Measurements from ENCODE around the gene RPRD1A.
"Not testable (repeated sequence)": the region's sequence is repeated elsewhere in the genome, so short reads cannot be mapped to it uniquely, and the experiment has no call there.

RPRD1A gene

DNA sequence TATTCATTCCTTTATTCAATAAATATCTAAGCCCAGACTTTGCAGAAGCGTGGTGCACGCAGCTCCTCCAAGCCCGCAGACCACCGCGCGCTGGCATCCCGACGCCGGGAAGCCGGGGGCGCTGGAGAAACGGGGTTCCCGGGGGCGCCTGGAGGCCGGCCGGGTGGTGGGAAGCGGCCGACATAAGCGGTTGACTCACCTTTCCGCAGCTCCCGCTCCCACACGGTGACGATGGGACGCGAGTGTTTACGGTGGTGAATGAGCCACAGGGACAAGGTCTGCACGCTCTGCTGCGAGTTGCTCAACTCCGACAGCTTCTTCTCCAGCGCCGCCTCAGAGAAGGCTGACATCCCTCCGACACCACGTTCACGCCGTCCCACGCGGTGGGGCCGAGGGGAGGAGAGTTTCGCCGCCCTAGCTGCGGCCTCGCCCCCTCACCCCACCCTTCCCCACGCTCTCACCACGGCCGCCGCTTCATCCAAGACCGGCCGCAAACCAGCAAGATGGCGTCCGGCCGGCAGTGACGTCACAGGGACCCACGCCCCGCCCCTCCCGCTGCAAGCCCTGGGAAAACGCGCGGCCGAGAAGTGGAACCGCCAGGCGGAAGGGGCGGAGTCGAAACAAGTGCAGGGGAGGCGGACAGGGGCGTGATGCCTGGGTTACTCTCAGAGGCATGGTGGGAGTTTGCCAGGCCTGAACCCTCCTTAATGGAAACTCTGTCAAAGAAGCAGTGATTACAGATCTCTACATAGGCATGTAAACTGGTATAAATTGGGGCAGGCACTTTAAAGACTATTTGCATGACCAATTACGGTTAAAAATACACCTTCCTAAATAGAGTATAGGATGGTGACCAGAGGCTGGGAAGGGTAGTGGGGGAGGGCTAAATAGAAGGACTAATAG is at the start of gene RPRD1A:
TSS of gene RPRD1A (minus strand) at position 505 of the 903 bp plus-strand sequence. CDS start at position 350, 155 bp downstream.
- peak; percentile 97 for DNase-seq

- not testable (repeated sequence) for DNase-seq
Measured at GRCh38 chr18:36116771-36117170, 49.4 kb upstream of the RPRD1A start.

DNA sequence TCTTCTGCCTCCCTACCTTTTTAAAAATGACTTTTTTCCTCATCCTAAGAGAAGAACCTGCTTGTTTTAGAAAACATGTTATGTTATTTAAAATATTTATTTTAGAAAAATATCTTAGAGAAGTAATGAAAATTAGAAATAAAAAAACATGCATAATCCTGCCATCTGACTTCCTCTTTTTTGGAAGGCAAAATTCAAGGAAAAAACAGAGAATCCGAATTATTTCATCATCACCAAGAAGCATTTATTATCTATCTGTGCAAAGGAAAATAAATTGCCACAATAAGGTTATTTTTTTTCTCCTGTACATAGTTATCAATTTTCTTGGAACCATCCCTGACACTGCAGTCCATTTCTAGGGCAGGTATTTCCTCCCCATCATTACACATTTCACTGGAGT is 47.4 kb upstream of the RPRD1A start:
- DNase-seq = no peak

DNA sequence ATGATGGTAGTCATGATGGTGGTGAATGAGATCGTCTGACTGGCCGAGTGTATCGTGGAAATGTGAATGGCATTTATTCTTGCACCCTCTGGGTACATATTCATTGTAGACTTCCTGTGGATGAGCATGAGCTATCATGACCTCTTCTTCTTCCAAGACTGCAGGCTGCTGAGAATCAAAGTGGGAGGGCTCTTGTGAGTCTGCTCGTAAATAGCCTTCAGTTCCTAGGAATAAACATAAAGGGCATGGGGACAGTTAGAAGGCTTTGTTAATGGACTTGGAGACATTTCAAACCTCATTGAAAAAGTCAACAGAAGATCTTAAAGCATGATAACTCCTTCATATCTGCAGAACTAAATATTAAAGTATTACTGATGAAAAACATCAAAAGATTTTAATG is 46.9 kb upstream of the RPRD1A start:
- DNase-seq = no peak

DNA sequence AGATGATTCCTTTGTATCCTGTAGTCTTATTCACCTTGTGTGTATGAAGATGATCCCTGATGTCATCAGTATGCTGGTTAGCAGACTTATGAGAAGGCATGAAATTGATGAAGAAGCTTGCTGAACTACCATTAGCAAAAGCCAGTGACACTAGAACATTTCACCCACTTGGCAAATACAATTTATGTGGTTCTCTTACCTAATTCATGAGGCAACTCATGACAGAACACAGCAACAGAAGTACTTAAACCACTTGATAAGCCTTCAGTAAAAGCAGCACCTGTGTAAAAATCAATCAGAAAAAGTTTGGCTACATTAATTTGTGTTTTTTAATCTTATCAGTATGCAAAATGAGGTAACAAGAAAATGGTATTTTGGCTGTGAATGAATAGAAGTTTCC is 44.9 kb upstream of the RPRD1A start:
- DNase-seq = no peak

DNA sequence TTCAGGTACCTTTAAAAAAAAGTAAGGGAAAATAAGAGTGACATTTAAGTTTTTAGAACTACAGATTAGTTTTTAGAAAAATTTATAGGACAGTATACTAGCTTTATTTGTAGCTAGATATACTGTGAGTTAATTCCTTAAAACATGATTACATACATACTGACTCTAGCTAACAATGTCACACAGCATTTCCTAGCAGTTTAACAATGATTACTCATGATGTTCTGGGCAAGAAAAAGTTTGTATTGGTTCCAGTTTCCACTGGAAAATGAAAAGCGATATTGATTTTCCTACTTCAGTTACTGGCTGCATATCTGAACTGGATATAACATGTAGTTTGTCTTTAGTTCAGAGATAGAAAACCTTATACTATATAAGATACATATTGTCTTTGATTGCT is 42.4 kb upstream of the RPRD1A start:
- no peak for DNase-seq

DNA sequence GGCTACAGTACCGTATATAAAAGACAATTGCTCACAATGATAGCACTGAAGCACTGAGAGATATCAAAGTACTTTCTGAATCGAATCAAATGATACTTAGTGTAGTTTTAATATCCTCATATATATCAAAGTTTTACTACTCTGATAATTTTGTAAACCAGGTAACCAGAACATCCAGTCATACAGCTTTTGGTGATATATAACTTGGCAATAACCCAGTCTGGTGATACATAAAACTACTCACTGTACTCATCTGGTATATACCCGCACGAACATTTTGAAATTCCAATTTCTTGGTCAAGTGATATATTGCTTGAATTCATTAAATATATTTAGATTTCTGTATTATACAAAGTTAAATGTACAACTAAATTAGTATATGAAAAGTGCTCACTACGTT is 41.2 kb upstream of the RPRD1A start:
- no peak for DNase-seq

GRCh38 chr18:36108196-36108595 is 40.8 kb upstream of the RPRD1A start:
- no peak for DNase-seq

DNA sequence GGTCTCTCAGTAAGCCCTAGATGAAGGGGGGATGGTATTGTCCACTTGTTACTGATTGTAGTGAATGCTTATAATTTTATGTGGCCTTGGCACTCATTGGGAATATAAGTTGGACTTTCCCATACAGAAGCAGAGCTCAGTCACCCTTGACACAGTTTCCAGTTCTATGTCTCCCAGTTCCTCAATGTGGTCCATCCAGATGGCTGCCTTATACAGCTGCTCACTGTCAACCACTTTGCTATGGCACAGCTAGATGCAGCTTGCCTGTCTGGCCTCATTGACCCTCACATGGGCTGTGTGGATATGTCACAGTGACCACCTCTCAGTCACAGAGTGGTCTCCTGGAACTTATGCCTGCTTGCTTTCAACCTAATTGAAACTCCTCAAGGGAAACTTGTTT is 40.1 kb upstream of the RPRD1A start:
- DNase-seq = no peak

- DNase-seq = no peak
Measured at GRCh38 chr18:36104749-36105148, 37.4 kb upstream of the RPRD1A start.

GRCh38 chr18:36101943-36102342 is 34.6 kb upstream of the RPRD1A start:
- no peak for DNase-seq

DNA sequence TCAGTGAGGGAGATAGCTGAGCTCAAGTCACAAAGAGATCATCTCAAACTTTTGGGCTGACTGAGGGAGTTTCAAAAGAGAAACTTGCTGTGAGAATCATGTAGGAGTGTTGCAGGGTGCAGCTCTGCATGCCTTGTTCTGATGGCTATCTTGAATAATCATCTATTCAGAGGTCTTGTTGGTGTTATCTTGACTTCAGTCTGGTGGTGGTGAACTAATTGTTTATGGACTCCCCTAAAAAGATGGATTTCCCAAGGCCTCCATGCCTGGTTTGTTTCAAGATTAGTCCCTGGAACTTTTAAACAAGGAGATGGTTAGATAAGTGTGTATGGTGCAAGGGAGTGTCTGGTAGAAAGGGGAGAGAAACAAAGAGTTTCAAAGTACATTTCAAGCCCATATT is 32.0 kb upstream of the RPRD1A start:
- no peak for DNase-seq

- no peak for DNase-seq
Measured at GRCh38 chr18:36096955-36097354, 29.6 kb upstream of the RPRD1A start.

DNA sequence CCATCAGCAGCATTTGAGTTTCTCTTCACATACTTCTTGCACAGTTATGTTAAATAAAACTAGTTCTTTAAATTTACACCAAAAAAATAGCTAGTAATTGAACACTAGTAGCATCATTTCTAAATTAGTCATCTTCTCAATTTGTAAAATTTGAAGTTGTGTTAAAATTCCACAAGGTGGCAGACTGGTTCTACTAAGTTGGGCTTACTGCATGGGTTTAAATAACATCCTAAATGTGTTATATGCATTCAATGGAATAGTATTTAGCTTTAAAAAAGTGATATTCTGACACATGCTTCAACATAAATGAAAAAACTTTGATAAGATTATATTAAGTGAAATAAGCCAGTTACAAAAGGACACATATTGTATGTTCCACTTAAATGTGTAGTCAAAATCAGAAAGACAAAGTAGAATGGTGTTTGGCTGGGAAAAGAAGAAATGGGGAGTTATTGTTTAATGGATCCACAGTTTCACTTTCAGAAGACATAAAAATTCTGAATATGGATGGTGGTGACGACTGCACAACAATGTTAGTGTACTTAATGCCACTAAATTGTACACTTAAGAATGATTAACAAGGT is 28.7 kb upstream of the RPRD1A start:
- peak; percentile 55 for DNase-seq

DNA sequence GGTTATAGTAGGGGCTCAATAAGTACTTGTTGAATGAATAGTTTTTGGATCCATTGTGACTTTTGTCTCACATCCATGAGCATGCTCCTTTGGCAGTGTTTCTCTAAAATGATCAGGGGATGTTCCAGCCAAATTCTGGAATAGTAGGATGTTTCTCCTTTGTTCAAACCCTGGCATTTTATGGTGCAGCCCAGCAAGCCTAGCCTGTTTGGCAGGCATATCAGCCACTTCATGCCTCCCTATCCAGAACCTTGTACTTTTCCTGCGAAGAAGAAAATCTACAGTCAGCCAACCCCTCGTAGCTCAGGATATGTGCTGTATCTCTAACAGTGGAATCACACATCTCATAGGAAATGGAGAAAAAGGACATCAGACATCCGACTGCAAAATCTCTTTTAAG is 27.1 kb upstream of the RPRD1A start:
- no peak for DNase-seq

GRCh38 chr18:36092116-36092515 is 24.8 kb upstream of the RPRD1A start:
- DNase-seq = not testable (repeated sequence)

DNA sequence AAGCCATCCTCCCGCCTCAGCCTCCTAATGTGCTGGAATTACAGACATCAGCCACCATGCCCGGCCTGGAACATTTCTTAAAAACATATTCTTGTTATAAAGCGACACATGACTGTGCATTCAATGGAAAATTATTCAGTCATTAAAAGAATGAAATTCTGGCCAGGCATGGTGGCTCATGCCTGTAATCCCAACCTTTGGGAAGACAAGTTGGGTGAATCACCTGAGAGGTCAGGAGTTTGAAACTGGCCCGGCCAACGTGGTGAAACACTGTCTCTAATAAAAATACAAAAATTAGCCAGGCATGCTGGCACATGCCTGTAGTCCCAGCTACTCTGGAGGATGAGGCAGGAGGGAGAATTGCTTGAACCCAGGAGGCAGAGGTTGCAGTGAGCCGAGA is 21.6 kb upstream of the RPRD1A start:
- DNase-seq = no peak

GRCh38 chr18:36088256-36088655 is 20.9 kb upstream of the RPRD1A start:
- no peak for DNase-seq

DNA sequence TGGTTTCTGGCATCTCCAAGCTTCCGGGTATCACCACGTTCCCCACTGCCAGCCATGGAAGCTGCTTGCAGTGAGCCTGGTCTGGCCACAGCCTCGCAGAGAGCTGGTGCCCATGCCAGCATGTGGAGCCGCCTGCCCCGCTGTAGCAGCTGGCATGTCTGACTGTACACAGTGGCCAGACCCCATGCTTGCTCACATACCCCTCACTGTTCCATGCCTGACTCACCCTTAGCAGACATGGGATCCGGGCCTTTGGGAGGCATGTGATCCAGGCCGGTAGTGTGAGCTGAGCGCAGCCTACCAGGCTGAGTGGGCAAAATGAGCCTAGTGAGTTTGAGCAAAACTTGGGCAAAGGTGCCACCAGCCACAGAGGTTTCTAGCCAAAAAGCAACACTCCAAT is 18.8 kb upstream of the RPRD1A start:
- DNase-seq = no peak

GRCh38 chr18:36085195-36085594 is 17.8 kb upstream of the RPRD1A start:
- no peak for DNase-seq

- peak; percentile 26 for DNase-seq
Measured at GRCh38 chr18:36083729-36084128, 16.4 kb upstream of the RPRD1A start.

DNA sequence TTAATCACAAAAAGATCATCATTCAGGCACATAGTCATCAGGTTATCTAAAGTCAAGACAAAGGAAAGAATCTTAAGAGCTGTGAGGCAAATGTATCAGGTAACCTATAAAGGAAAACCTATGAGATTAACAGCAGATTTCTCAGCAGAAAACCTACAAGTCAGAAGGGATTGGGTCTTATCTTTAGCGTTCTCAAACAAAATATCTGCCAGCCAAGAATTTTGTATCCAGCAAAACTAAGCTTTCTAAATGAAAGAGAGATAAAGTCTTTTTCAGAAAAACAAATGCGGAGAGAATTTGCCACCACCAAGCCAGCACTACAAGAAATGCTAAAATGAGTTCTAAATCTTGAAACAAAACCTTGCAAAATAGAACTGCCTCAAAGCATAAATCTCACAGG is 13.8 kb upstream of the RPRD1A start:
- not testable (repeated sequence) for DNase-seq

DNA sequence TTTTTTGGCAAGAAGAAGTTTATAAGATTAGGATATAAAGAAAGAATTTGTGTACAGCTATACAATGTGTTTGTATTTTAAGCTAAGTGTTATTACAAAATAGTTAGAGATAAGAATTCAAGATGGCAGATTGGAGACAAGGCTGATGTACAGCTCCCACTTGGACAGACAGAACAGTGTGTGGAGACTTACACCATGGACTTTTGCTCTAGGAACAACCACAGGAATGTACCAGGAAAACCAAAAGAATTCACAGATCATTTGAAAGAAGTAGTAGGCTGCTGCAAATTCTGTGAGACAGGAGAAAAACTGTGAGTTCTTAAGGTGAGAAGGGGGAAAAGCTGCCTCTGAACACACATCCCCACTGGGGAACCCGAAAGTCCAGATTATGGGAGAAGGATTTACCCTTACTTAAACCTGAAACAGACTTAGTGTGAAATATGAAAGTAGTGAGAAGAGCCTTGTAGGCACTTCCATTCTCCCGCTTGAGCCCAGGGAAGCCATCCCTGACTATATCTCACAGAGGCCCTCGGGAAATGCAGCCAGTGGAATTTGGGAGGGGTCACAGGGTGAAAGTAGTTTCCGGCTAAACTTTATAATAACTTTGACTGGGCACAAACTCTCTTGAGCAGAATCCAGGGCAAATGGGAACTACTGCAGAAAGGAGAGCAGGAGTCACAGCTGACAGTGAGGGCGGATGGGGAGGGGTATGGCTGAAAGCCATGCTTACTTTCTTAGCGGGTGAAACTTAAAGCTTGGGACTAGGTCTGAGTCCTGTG is 11.6 kb upstream of the RPRD1A start:
- DNase-seq = no peak

DNA sequence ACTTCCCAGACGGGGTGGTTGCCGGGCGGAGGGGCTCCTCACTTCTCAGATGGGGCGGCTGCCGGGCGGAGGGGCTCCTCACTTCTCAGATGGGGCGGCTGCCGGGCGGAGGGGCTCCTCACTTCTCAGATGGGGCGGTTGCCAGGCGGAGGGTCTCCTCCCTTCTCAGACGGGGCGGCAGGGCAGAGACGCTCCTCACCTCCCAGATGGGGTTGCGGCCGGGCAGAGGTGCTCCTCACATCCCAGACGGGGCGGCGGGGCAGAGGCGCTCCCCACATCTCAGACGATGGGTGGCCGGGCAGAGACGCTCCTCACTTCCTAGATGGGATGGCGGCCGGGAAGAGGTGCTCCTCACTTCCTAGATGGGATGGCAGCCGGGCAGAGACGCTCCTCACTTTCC is 10.4 kb upstream of the RPRD1A start:
- not testable (repeated sequence) for DNase-seq
